Left lung (tissue), 10 donors: ENCODE results near the gene MAP1B. TPM values are rescaled to one million over a fixed set of nuclear protein-coding genes. Genes with fewer than 3 reads are reported as not detected.

Source experiments
- ATAC-seq: fragments of 200-7000 bp; cut with Tn5 transposase; one replicate; pipeline ENCODE4 v1.9.1; 2020; ENCODE audit warnings: moderate library complexity
- DNase-seq, 4 donors: peaks; one replicate each; pipeline ENCODE4 v3.0.0-alpha.2; 2013 to 2020
- H3K27ac ChIP-seq, 2 donors: fragments of 200-600 bp; sonication (generic) in 1 of 2; one replicate each; pipeline versions ENCODE4 v1.5.0 to v1.8.0; 2020 to 2021
- H3K27me3 ChIP-seq, 2 donors: fragments of 200-600 bp; sonication (generic) in 1 of 2; one replicate each; pipeline versions ENCODE4 v1.5.0 to v1.8.0; 2020 to 2021
- H3K36me3 ChIP-seq, 2 donors: fragments of 200-600 bp; sonication (generic) in 1 of 2; one replicate each; pipeline versions ENCODE4 v1.5.0 to v1.8.0; 2020 to 2021
- H3K4me1 ChIP-seq, 2 donors: fragments of 200-600 bp; one replicate each; pipeline ENCODE4 v1.8.0; 2021
- H3K4me3 ChIP-seq, 2 donors: fragments of 200-600 bp; sonication (generic) in 1 of 2; one replicate each; pipeline versions ENCODE4 v1.5.0 to v1.8.0; 2020 to 2021; ENCODE audit warnings: mild to moderate bottlenecking in 1 of 2
- H3K9me3 ChIP-seq, 2 donors: fragments of 200-600 bp; sonication (generic) in 1 of 2; one replicate each; pipeline versions ENCODE4 v1.5.0 to v1.8.0; 2020 to 2021
- CTCF ChIP-seq, 2 donors: fragments of 200-600 bp; sonication (generic) in 1 of 2; IDR thresholded peaks; one replicate each; pipeline versions ENCODE4 v1.5.0 to v1.8.0; 2021; ENCODE audit warnings: antibody characterized with exemption in 2 of 2
- intact Hi-C, 2 donors: fragments of 100-400 bp; cut with DNase I; formaldehyde crosslinking; loops; one replicate each; pipeline versions ENCODE4 v1.11.2 to v1.14.2; 2022
- polyA plus RNA-seq, 6 donors: library from polyadenylated mRNA; unstranded; fragments of 120-200 nt; gene quantifications; one replicate each; pipeline ENCODE4 v1.2.1, GENCODE V29; 2013; ENCODE audit not compliant: insufficient read length in 6 of 6
- total RNA-seq, 2 donors: library from RNA; stranded (reverse); fragmentation: NEBNext Ultra II Directional; extraction: Animal tissue kit (Norgen Biotek cat#: 25700); gene quantifications; one replicate each; pipeline ENCODE4 v1.2.1, GENCODE V29; 2021
- donor health status: DM: no; HTN: yes; CAD: no.
- donor health status: DM: no; HTN: no; CAD: no.

MAP1B gene
- total and polyA plus RNA-seq, 8 donors = 14.6 to 62.6 (median 23.3) TPM

DNA sequence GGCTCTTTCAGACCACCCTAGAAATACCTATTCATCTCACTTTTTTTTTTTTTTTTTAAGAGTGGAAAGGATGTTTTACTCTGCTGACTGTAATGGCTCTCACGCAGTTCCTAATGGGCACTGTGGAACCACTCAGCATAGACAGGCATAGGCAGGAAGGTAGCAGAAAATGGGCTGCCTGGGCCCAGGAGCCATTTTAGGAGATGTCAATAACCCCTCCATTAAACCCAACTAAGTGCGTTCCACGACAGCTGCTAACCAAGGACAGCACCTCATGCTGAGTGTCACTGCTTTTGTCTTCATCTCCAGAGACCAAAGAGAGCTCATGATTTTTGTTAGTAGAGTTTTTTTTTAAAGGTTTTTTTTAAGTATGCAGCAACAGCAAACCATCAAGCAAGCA, 15.3 kb downstream of the MAP1B start:
- Histone ChIP-seq H3K27ac (no peak overlapping the region), H3K36me3 (no peaks in the 10 kb centered on the region), H3K4me1 (no peaks in the 10 kb centered on the region), H3K4me3 (no peak overlapping the region), H3K27me3 (no peaks in the 10 kb centered on the region), H3K9me3 (no peaks in the 10 kb centered on the region)
- intact Hi-C loops = no loop called here
- DNase-seq = no peak
- no peak for TF ChIP-seq CTCF (IDR thresholded peaks at IDR 0.05)
- no peak for ATAC-seq

- no peak for DNase-seq
- no peaks in the 10 kb centered on the region for H3K27me3 ChIP-seq
- no peak for TF ChIP-seq CTCF (IDR thresholded peaks at IDR 0.05)
- H3K27ac ChIP-seq = no peak overlapping the region
- ATAC-seq = no peak
- H3K4me1 ChIP-seq = no peaks in the 10 kb centered on the region
- intact Hi-C loops = no loop called here
- H3K9me3 ChIP-seq = no peaks in the 10 kb centered on the region
- H3K4me3 ChIP-seq = no peak overlapping the region
- H3K36me3 ChIP-seq = no peaks in the 10 kb centered on the region
Observed at GRCh38 chr5:72123764-72124376, 16.6 kb downstream of the MAP1B start.

- ATAC-seq = no peak
- no peak for TF ChIP-seq CTCF (IDR thresholded peaks at IDR 0.05)
- Histone ChIP-seq H3K36me3 (no peaks in the 10 kb centered on the region), H3K4me1 (no peaks in the 10 kb centered on the region), H3K27ac (no peak overlapping the region), H3K4me3 (no peak overlapping the region), H3K9me3 (no peaks in the 10 kb centered on the region), H3K27me3 (no peaks in the 10 kb centered on the region)
- peak in 1 of 4 donors; percentile 14 for DNase-seq
- intact Hi-C loops = no loop called here
Observed at GRCh38 chr5:72125271-72125940, 18.1 kb downstream of the MAP1B start.

GRCh38 chr5:72125941-72126620, 18.8 kb downstream of the MAP1B start:
- ATAC-seq = no peak
- intact Hi-C loops = no loop called here
- Histone ChIP-seq H3K9me3 (no peaks in the 10 kb centered on the region), H3K36me3 (no peaks in the 10 kb centered on the region), H3K27me3 (no peaks in the 10 kb centered on the region), H3K27ac (no peak overlapping the region), H3K4me3 (no peak overlapping the region), H3K4me1 (no peaks in the 10 kb centered on the region)
- no peak for DNase-seq
- TF ChIP-seq CTCF (IDR thresholded peaks at IDR 0.05) = no peak

GRCh38 chr5:72126796-72127195, 19.5 kb downstream of the MAP1B start:
- no peak overlapping the region for H3K27ac ChIP-seq
- no peaks in the 10 kb centered on the region for H3K9me3 ChIP-seq
- H3K4me1 ChIP-seq = no peaks in the 10 kb centered on the region
- H3K4me3 ChIP-seq = no peak overlapping the region
- DNase-seq (no peak), ATAC-seq (no peak)
- no peaks in the 10 kb centered on the region for H3K27me3 ChIP-seq
- no peak for TF ChIP-seq CTCF (IDR thresholded peaks at IDR 0.05)
- intact Hi-C loops = no loop called here
- H3K36me3 ChIP-seq = no peaks in the 10 kb centered on the region
